Endothelial cell of umbilical vein (primary cell): ENCODE measurements around the gene SMIM41. TPM values are rescaled to one million over a fixed set of nuclear protein-coding genes. Genes with fewer than 3 reads are reported as not detected.

ENCODE experiments used
- BruUV-seq: library from RNA; stranded (reverse); fragments of 400-500 nt; replicated peaks from 2 replicates; lab custom pipeline; 2021; lab: Mats Ljungman, UMichigan
- CTCF ChIA-PET: fragments of 300-600, 350-600 bp; sonication (Branson Sonifier 250); formaldehyde crosslinking; loops from one replicate; lab custom pipeline; 2021; ENCODE audit warnings: antibody characterized with exemption, inconsistent platforms; lab: Charles Lee
- POLR2A ChIA-PET: fragments of 300-600, 350-600 bp; sonication (Branson Sonifier 250); formaldehyde crosslinking; loops from one replicate; lab custom pipeline; 2021; ENCODE audit warnings: antibody characterized with exemption, inconsistent platforms; lab: Charles Lee
- DNase-seq: peaks from one replicate; pipeline ENCODE4 v3.0.0-alpha.2; 2011; ENCODE audit warnings: low read depth, low spot score
- FAIRE-seq: peaks from 2 replicates; lab custom pipeline; 2011; peaks lifted over from hg19 to GRCh38; lab: Jason Lieb, UNC
- H2AFZ ChIP-seq: 2 replicates; pipeline ENCODE4 v1.6.0; 2012; ENCODE audit warnings: low read depth, low read length, control low read depth, inconsistent platforms
- H3K27ac ChIP-seq: 2 replicates; pipeline ENCODE4 v1.5.1; 2011; ENCODE audit warnings: low read depth, mild to moderate bottlenecking, control low read depth, low read length, moderate library complexity; ENCODE audit not compliant: insufficient read depth
- H3K27me3 ChIP-seq, 2 experiments: 2 replicates each; pipeline versions ENCODE4 v1.6.0 to v1.6.1; 2011; ENCODE audit warnings: low read length in 2 of 2, mixed read lengths in 1 of 2; ENCODE audit not compliant: control insufficient read depth in 2 of 2, insufficient read depth in 2 of 2
- H3K36me3 ChIP-seq, 2 experiments: 2 replicates in 1 of 2; 3 replicates in 1 of 2; pipeline ENCODE4 v1.5.1; 2011; ENCODE audit warnings: low read length in 2 of 2, mild to moderate bottlenecking in 1 of 2, moderate library complexity in 1 of 2; ENCODE audit not compliant: control insufficient read depth in 2 of 2, insufficient read depth in 2 of 2; ENCODE audit errors: extremely low read depth in 1 of 2
- H3K4me1 ChIP-seq: 3 replicates; pipeline ENCODE4 v1.5.1; 2011; ENCODE audit warnings: mild to moderate bottlenecking, low read length; ENCODE audit not compliant: control insufficient read depth, insufficient read depth; ENCODE audit errors: extremely low read depth
- H3K4me2 ChIP-seq: 2 replicates; pipeline ENCODE4 v1.6.1; 2011; ENCODE audit warnings: low read length, control low read depth, mixed read lengths; ENCODE audit not compliant: insufficient read depth
- H3K4me3 ChIP-seq, 3 experiments: fragments of 200-600 bp in 1 of 3; sonication (generic), shearing (Covaris generic) in 1 of 3; replicated peaks in 1 of 3; 2 replicates each; pipeline ENCODE4 v1.5.1; 2011 to 2016; ENCODE audit warnings: control low read depth in 3 of 3, low read length in 3 of 3, mild to moderate bottlenecking in 2 of 3, inconsistent platforms in 1 of 3, low read depth in 1 of 3, moderate library complexity in 1 of 3; ENCODE audit not compliant: insufficient read depth in 1 of 3
- H3K79me2 ChIP-seq: 2 replicates; pipeline ENCODE4 v1.6.0; 2012; ENCODE audit warnings: low read length, inconsistent platforms; ENCODE audit not compliant: control insufficient read depth, insufficient read depth
- H3K9ac ChIP-seq: replicated peaks from 2 replicates; pipeline ENCODE3; 2011; ENCODE audit warnings: low read length, control low read depth; ENCODE audit not compliant: insufficient read depth; ENCODE audit errors: extremely low read depth
- H3K9me1 ChIP-seq: replicated peaks from 3 replicates; pipeline ENCODE4 v1.6.0; 2011; ENCODE audit warnings: mild to moderate bottlenecking, low read length; ENCODE audit not compliant: control insufficient read depth, insufficient read depth; ENCODE audit errors: extremely low read depth
- H3K9me3 ChIP-seq: replicated peaks from 2 replicates; pipeline ENCODE4 v1.5.1; 2012; ENCODE audit warnings: low read length, inconsistent platforms; ENCODE audit not compliant: control insufficient read depth, insufficient read depth
- H4K20me1 ChIP-seq: replicated peaks from 2 replicates; pipeline ENCODE3; 2011; ENCODE audit warnings: mild to moderate bottlenecking, low read length; ENCODE audit not compliant: control insufficient read depth, insufficient read depth; ENCODE audit errors: extremely low read depth
- CTCF ChIP-seq, 2 donors: IDR thresholded peaks; 1 replicate in 1 of 2; 2 replicates in 1 of 2; pipeline ENCODE4 v1.5.1; 2011; ENCODE audit warnings: low read length in 2 of 2, mild to moderate bottlenecking in 2 of 2, moderate library complexity in 2 of 2, control low read depth in 1 of 2, inconsistent platforms in 1 of 2, low read depth in 1 of 2; ENCODE audit not compliant: insufficient read depth in 1 of 2; ENCODE audit errors: extremely low read depth in 1 of 2
- EZH2 ChIP-seq: IDR thresholded peaks from 2 replicates; pipeline ENCODE4 v1.6.1; 2012; ENCODE audit warnings: borderline replicate concordance, low read depth, mild to moderate bottlenecking, moderate library complexity, low read length, inconsistent platforms; ENCODE audit not compliant: severe bottlenecking
- FOS ChIP-seq: IDR thresholded peaks from 2 replicates; pipeline ENCODE4 v1.6.1; 2011; ENCODE audit warnings: mild to moderate bottlenecking, low read length, moderate library complexity, borderline replicate concordance; ENCODE audit not compliant: insufficient read depth
- GATA2 ChIP-seq: IDR thresholded peaks from 2 replicates; pipeline ENCODE4 v1.7.0; 2011; ENCODE audit warnings: low read depth, mild to moderate bottlenecking, moderate library complexity, mixed read lengths, low read length; ENCODE audit not compliant: insufficient read length, insufficient read depth
- JUN ChIP-seq: IDR thresholded peaks from 2 replicates; pipeline ENCODE4 v1.6.1; 2011; ENCODE audit warnings: borderline replicate concordance, low read depth; ENCODE audit not compliant: insufficient read length, insufficient read depth
- MAX ChIP-seq: IDR thresholded peaks from 2 replicates; pipeline ENCODE4 v1.6.1; 2011; ENCODE audit not compliant: insufficient read depth, insufficient read length
- MYC ChIP-seq: IDR thresholded peaks from one replicate; pipeline ENCODE4 v1.6.1; 2011; ENCODE audit warnings: mild to moderate bottlenecking, low read depth, low read length
- POLR2A ChIP-seq: IDR thresholded peaks from 2 replicates; pipeline ENCODE4 v1.6.1; 2012; ENCODE audit warnings: low read depth, mild to moderate bottlenecking, control low read depth, low read length
- POLR2AphosphoS5 ChIP-seq: IDR thresholded peaks from 2 replicates; pipeline ENCODE4 v1.6.1; 2012; ENCODE audit warnings: low read depth, mild to moderate bottlenecking, control low read depth, low read length, moderate library complexity; ENCODE audit not compliant: insufficient read depth
- dilution Hi-C: fragments of 300-500 bp; cut with MboI; formaldehyde crosslinking; loops from one replicate; pipeline ENCODE4 v1.15.0; 2019; ENCODE audit warnings: low sequenced_read_pairs; ENCODE audit not compliant: extremely low pct_ligation_motif_present
- intact Hi-C: fragments of 100-400 bp; cut with micrococcal nuclease; formaldehyde crosslinking; loops from one replicate; pipeline ENCODE4 v1.10.0; 2022
- polyA plus RNA-seq, 4 experiments: library from polyadenylated mRNA; depleted of rRNA in 3 of 4; stranded (reverse) in 3 of 4; unstranded in 1 of 4; fragments of >200 nt; gene quantifications; 2 replicates each; pipeline versions ENCODE4 v1.2.1 to v1.2.3, GENCODE V29; 2011 to 2012; ENCODE audit warnings: missing spikeins in 1 of 4
- total RNA-seq: library from RNA; stranded (reverse); gene quantifications from 2 replicates; pipeline ENCODE4 v1.2.3, GENCODE V29; 2021

SMIM41 gene
- total and polyA plus RNA-seq, 2 donors (not counting 3 experiments of a cell fraction or from before 2014, with no cell fraction given): not detected

- no TSS peak for BruUV-seq
- Histone ChIP-seq H3K4me3 (no peak overlapping the region), H3K4me2 (no peak overlapping the region), H3K9me1 (no peaks in the 10 kb centered on the region), H3K27ac (no peak overlapping the region), H3K79me2 (no peaks in the 10 kb centered on the region), H4K20me1 (no peaks in the 10 kb centered on the region), H3K4me1 (peaks cover 26% of the 10 kb centered on the region), H3K36me3 (no peaks in the 10 kb centered on the region), H3K27me3 (peaks cover 0 to 1% of the 10 kb centered on the region in 2 experiments), H2AFZ (no peak overlapping the region), H3K9ac (no peak overlapping the region), H3K9me3 (no peaks in the 10 kb centered on the region)
- FAIRE-seq: no peak
- dilution Hi-C loops: no loop called here
- ChIA-PET CTCF (interaction anchor here (1.3 to 7.8 kb wide), 2 partner anchors 90 to 96 kb away, joined by 6 to 163 read pairs; no protein-coding TSS in a partner anchor), POLR2A (no interaction called here)
- intact Hi-C loops: loop anchor here (10.0 kb wide), 1 partner anchor 882 kb away; the partner anchor contains the start of gene EIF4B
- TF ChIP-seq POLR2A (no peak), JUN (no peak), MAX (no peak), MYC (no peak), POLR2AphosphoS5 (no peak), FOS (no peak), CTCF (IDR thresholded peaks at IDR 0.05; ENCODE audit: extremely low read depth in 1 of 2, insufficient read depth in 1 of 2, low read depth in 1 of 2, low read length in 2 of 2) (no peak), GATA2 (no peak), EZH2 (no peak)
- no peak for DNase-seq
Observed at GRCh38 chr12:52122540-52122871, 43.0 kb downstream of the SMIM41 start.
